Calu3 (cell line): ENCODE results near the gene SCN11A. TPM values are rescaled to one million over a fixed set of nuclear protein-coding genes. Genes with fewer than 3 reads are reported as not detected.

Experiments
- BruUV-seq: library from RNA; stranded (reverse); fragments of 400-500 nt; replicated peaks from 2 replicates; lab custom pipeline; 2021; lab: Mats Ljungman, UMichigan
- CTCF ChIA-PET: fragments of 300-600 bp; sonication (Branson Sonifier 250); formaldehyde crosslinking; loops from one replicate; lab custom pipeline; 2022; ENCODE audit warnings: antibody characterized with exemption; lab: Charles Lee
- DNase-seq: peaks from one replicate; pipeline ENCODE4 v3.0.0; 2022
- H3K27ac Mint-ChIP-seq: one replicate; pipeline ENCODE4 v1.8.0; 2022; ENCODE audit warnings: mixed read lengths; ENCODE audit not compliant: unreplicated experiment
- H3K27me3 Mint-ChIP-seq: one replicate; pipeline ENCODE4 v1.8.0; 2022; ENCODE audit warnings: mixed read lengths; ENCODE audit not compliant: unreplicated experiment
- H3K36me3 Mint-ChIP-seq: one replicate; pipeline ENCODE4 v1.8.0; 2022; ENCODE audit warnings: mild to moderate bottlenecking, moderate library complexity, mixed read lengths; ENCODE audit not compliant: insufficient read depth, unreplicated experiment
- H3K4me1 Mint-ChIP-seq: one replicate; pipeline ENCODE4 v1.8.0; 2022; ENCODE audit warnings: mild to moderate bottlenecking, low read depth, mixed read lengths; ENCODE audit not compliant: unreplicated experiment
- H3K4me3 Mint-ChIP-seq: one replicate; pipeline ENCODE4 v1.8.0; 2022; ENCODE audit warnings: mild to moderate bottlenecking, low read depth, moderate library complexity, mixed read lengths; ENCODE audit not compliant: unreplicated experiment
- H3K9me3 Mint-ChIP-seq: one replicate; pipeline ENCODE4 v1.8.0; 2022; ENCODE audit warnings: low read depth, mixed read lengths; ENCODE audit not compliant: unreplicated experiment
- intact Hi-C: fragments of 100-400 bp; cut with micrococcal nuclease; formaldehyde crosslinking; loops from one replicate; pipeline ENCODE4 v1.10.0; 2022; ENCODE audit not compliant: unreplicated experiment
- total RNA-seq: library from RNA; stranded (reverse); gene quantifications from 2 replicates; pipeline ENCODE4 v1.2.3, GENCODE V29; 2022
- TF ChIP-seq, protein P1 (sequence below): fragments of 200-600 bp; IDR thresholded peaks from one replicate; pipeline ENCODE4 v1.8.0; 2022; ENCODE audit warnings: antibody characterized with exemption; ENCODE audit not compliant: unreplicated experiment

The SCN11A gene
- total RNA-seq, 1 experiment from 2014 or later, result 0.09 TPM

DNA sequence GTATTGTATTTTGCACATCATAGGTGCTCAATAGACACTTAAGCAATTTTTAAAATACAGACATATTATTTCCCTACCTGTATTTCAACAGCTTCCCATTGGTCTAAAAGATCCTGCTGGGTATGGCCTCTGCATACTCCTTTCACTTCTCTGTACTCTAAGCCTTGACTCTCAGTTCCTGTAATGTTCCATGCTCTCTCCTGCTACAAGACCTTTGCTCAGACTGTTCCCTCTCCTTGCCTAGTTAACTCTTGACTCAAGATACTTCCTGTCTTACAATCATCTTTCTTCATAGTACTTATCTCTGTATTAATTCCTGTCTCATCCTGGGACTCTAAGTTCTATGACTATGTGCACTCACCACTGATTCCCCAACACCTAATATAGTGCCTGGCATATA, 1.7 kb downstream of the SCN11A start:
- CTCF ChIA-PET, result no interaction called here
- TF ChIP-seq, protein P1, sequence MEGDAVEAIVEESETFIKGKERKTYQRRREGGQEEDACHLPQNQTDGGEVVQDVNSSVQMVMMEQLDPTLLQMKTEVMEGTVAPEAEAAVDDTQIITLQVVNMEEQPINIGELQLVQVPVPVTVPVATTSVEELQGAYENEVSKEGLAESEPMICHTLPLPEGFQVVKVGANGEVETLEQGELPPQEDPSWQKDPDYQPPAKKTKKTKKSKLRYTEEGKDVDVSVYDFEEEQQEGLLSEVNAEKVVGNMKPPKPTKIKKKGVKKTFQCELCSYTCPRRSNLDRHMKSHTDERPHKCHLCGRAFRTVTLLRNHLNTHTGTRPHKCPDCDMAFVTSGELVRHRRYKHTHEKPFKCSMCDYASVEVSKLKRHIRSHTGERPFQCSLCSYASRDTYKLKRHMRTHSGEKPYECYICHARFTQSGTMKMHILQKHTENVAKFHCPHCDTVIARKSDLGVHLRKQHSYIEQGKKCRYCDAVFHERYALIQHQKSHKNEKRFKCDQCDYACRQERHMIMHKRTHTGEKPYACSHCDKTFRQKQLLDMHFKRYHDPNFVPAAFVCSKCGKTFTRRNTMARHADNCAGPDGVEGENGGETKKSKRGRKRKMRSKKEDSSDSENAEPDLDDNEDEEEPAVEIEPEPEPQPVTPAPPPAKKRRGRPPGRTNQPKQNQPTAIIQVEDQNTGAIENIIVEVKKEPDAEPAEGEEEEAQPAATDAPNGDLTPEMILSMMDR, result no peak
- Mint-ChIP-seq H3K4me1 (peaks cover 7% of the 10 kb centered on the region), H3K27me3 (peaks cover 8% of the 10 kb centered on the region), H3K36me3 (peaks cover 20% of the 10 kb centered on the region), H3K27ac (no peak overlapping the region), H3K9me3 (no peaks in the 10 kb centered on the region), H3K4me3 (no peak overlapping the region)
- no TSS peak for BruUV-seq
- intact Hi-C loops, result no loop called here
- no peak for DNase-seq

DNA sequence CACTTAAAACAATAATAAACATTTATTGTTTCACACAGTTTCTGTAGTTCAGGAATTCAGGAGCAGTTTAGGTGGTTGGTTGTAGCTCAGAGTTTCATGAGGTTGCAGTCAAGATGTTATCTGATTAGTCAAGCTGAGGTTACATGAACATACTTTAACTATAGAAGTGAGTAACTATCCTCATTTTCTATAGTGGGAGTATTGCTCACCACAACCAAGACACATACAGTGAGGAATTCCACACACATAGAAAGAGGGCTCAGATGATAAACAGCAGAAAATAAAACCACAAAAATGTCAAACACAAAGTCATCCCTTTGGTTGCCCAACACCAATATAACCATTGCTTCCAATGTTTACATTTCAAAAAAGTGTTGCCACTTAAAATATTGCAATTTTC, 13.6 kb downstream of the SCN11A start:
- TF ChIP-seq, protein P1, result no peak
- no peak overlapping the region for H3K27ac Mint-ChIP-seq
- CTCF ChIA-PET, result no interaction called here

GRCh38 chr3:39029556-39029955, 22.2 kb downstream of the SCN11A start:
- intact Hi-C loops, result no loop called here
- H3K27me3 Mint-ChIP-seq, result peaks cover 31% of the 10 kb centered on the region

More for the DNA sequence above, 13.6 kb downstream of the SCN11A start:
- no peak for DNase-seq
- no TSS peak for BruUV-seq
- no peaks in the 10 kb centered on the region for H3K9me3 Mint-ChIP-seq
- H3K4me1 Mint-ChIP-seq, result no peaks in the 10 kb centered on the region
- H3K36me3 Mint-ChIP-seq, result no peaks in the 10 kb centered on the region
- peaks cover 30% of the 10 kb centered on the region for H3K27me3 Mint-ChIP-seq
- intact Hi-C loops, result no loop called here
- no peak overlapping the region for H3K4me3 Mint-ChIP-seq

DNA sequence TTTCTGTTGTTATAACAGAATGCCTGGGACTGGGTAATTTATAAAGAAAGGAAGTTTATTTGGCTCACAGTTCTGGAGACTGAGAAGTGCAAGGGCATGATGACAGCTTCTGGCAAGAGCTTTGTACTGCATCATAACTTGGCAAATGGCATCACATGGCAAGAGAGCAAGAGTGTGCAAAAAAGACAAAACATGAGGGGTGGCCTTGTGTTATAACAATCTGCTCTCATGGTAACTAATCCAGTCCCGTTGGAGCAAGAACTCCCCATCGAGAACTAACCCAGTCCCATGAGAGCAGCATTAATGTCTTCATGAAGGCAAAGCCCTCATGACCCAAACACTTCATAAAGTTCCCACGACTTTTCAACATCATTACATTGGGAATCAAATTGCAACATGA, 23.2 kb downstream of the SCN11A start:
- no peak for DNase-seq
- H3K27me3 Mint-ChIP-seq, result peaks cover 31% of the 10 kb centered on the region
- no TSS peak for BruUV-seq
- TF ChIP-seq, protein P1, result no peak
- intact Hi-C loops, result no loop called here
- no peaks in the 10 kb centered on the region for H3K4me1 Mint-ChIP-seq
- H3K36me3 Mint-ChIP-seq, result no peaks in the 10 kb centered on the region
- H3K27ac Mint-ChIP-seq, result no peak overlapping the region
- CTCF ChIA-PET, result no interaction called here
- H3K9me3 Mint-ChIP-seq, result no peaks in the 10 kb centered on the region
- H3K4me3 Mint-ChIP-seq, result no peak overlapping the region

More at GRCh38 chr3:39029556-39029955, 22.2 kb downstream of the SCN11A start:
- DNase-seq, result no peak
- Mint-ChIP-seq H3K27ac (no peak overlapping the region), H3K36me3 (no peaks in the 10 kb centered on the region), H3K9me3 (no peaks in the 10 kb centered on the region), H3K4me1 (no peaks in the 10 kb centered on the region), H3K4me3 (no peak overlapping the region)
- BruUV-seq, result no TSS peak
- TF ChIP-seq, protein P1, result no peak
- CTCF ChIA-PET, result no interaction called here
